ENCODE results near the gene ASCL3. TPM values are rescaled to one million over a fixed set of nuclear protein-coding genes. Genes with fewer than 3 reads are reported as not detected.

Gene ASCL3
- total and polyA plus RNA-seq, 11 donors: not detected

DNA sequence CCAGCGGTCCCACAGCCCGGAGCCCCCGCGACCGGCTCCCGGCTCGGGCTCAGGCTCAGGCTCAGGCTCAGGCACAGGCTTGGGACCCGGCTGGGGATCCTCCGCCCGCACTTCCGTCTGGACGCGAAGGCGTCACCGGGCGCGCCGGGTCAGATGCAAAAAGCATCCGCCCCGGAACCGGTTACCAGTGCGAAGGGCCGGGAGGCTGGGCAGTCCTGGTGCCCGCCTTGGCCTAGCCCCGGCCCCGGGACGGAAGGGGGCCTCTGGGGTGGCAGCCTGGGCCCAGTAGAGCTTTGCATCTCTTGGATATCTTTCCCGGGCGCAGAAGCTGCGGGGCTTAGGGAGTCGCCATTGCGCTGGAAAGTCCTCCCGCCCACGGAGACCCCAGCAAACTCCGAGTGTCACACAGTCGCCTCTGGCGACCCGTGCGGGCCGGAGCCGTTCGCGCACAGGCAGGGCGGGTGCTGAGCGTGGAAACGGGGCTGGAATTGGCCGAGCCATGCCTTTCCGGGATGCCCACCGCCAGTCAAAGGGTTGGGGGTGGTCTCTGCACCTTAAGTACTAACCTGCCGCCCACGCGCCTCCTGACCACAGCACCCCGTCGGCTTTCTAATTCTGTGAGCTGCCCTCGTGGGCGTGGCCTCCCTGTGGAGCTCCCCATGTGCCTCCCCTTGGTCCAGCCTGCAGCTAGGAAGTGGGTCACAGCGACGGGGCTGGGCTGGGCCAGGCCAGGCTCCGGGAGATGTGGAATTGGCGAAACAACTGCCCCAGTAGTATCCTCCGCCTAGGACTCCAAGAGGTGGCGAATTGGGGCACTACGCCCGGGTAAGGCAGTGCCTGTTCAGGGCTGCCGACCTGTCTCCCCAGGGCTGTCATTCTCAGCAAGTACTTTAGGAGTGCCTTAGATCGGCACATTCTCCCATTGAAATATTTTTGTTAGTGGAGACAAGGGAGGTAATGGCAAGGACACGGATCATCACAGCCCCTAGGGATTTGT lies 21.8 kb upstream of the ASCL3 start, which contains the start of gene TMEM9B:
Gene TMEM9B (minus strand): TSS at position 119 of the 997 bp plus-strand sequence. CDS start 129 bp downstream, outside the sequence.
- Histone ChIP-seq H3K36me3 (peaks cover 0 to 14% (median 1%) of the 10 kb centered on the region in 9 donors), H3K9me3 (no peaks in the 10 kb centered on the region), H3K27ac (peak within 1 kb of the TSS; percentile 88 to 99 (median 95)), H3K27me3 (no peaks in the 10 kb centered on the region), H3K4me1 (peaks cover 0 to 37% (median 25%) of the 10 kb centered on the region in 12 donors), H3K4me3 (peak within 1 kb of the TSS; percentile 61 to 97 (median 80))
- 0 to 1% (median 1%) methylated on average over 45 to 67 of the region's 67 CpGs for WGBS, 4 donors
- intact Hi-C loops (cut with DNase I): loop anchor here in 9 of 10 donors (2.0 to 10.0 kb wide), 9 partner anchors 47 to 498 kb away; partner anchors contain the start of genes AKIP1 (in 6 of the 9), RPL27A (in 5 of the 9), TRIM66 (in 5 of the 9) and ZNF143 (in 1 of the 9)
- DNase-seq (peak; percentile 92 to 96 (median 95)), ATAC-seq (peak; percentile 90 to 97 (median 96))
- TF ChIP-seq, protein P1, sequence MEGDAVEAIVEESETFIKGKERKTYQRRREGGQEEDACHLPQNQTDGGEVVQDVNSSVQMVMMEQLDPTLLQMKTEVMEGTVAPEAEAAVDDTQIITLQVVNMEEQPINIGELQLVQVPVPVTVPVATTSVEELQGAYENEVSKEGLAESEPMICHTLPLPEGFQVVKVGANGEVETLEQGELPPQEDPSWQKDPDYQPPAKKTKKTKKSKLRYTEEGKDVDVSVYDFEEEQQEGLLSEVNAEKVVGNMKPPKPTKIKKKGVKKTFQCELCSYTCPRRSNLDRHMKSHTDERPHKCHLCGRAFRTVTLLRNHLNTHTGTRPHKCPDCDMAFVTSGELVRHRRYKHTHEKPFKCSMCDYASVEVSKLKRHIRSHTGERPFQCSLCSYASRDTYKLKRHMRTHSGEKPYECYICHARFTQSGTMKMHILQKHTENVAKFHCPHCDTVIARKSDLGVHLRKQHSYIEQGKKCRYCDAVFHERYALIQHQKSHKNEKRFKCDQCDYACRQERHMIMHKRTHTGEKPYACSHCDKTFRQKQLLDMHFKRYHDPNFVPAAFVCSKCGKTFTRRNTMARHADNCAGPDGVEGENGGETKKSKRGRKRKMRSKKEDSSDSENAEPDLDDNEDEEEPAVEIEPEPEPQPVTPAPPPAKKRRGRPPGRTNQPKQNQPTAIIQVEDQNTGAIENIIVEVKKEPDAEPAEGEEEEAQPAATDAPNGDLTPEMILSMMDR (IDR thresholded peaks at IDR 0.05): no peak
- TF ChIP-seq POLR2A (IDR thresholded peaks at IDR 0.05): peak in 1 of 2 donors; percentile 86

DNA sequence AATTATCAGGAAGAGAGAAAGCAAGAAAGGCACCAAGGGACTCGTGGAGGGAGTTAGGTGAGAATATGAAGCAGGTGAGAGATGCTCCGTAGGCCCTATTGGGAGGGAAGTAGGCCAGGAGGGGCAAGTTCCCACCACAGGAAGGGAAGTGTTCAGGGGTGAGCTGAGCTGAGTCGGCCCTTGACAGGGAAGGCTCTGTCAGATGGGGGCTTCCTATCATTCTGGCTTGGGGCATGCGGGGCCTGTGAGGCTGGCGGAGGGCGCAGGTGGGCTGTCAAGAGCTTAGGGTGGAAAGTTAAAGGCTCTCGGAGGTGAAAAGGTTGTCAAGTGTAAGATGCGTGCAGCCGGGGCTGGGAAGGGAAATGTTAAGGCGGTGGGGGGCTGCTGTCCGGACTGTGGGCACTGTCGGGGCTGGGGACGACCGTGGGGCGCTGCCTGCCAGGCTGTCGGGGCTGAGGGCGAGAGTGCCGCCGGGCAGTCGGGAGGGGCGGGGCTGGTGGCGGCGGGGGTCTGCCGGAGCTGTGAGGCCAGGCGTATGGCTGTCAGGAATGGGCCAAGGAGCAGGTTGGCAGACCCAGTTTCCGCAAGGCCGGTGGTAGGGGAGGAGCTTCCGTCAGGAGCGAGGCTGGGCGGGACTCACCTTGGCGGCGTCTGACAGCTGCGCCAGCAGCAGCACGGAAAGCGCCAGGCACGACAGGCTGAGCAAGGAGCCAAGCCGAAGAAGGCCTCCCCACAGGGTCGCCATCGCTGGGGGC lies 20.9 kb upstream of the ASCL3 start:
- no peaks in the 10 kb centered on the region for H3K27me3 ChIP-seq
- peak overlapping the region; percentile 61 to 97 (median 80) for H3K4me3 ChIP-seq
- peaks cover 0 to 43% (median 30%) of the 10 kb centered on the region in 12 donors for H3K4me1 ChIP-seq
- intact Hi-C loops (cut with DNase I): loop anchor here in 9 of 10 donors (2.0 to 10.0 kb wide), 8 partner anchors 46 to 281 kb away; partner anchors contain the start of genes AKIP1 (in 6 of the 9), RPL27A (in 5 of the 9) and TRIM66 (in 5 of the 9)
- TF ChIP-seq, protein P1 (IDR thresholded peaks at IDR 0.05): no peak
- no peak for TF ChIP-seq POLR2A (IDR thresholded peaks at IDR 0.05)
- ATAC-seq: peak; percentile 16 to 82 (median 70)
- H3K27ac ChIP-seq: peak overlapping the region; percentile 88 to 99 (median 95)
- peak; percentile 78 to 88 (median 82) for DNase-seq
- peaks cover 0 to 14% (median 0%) of the 10 kb centered on the region in 9 donors for H3K36me3 ChIP-seq
- H3K9me3 ChIP-seq: no peaks in the 10 kb centered on the region
- 2 to 4% (median 3%) methylated on average over 21 to 39 of the region's 39 CpGs for WGBS, 4 donors

DNA sequence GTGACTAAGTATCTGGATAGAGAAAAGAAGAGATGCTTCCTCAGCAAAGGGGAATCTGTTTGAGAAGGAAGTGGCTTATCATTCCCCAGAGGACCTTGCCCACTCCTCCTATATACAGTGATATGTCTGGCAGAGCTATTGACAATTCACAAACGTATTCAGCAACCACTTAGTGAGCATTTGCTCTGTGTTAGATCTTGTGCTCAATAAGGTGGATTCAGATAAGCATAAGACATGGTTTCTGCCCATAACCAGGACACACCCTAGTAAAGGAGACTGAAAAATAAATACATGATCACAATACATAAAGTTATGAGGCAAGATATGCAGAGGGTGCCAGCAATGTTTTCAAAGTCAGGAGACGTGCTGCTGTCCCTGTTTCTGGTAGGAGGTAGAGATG lies 20.0 kb upstream of the ASCL3 start:
- no peak for DNase-seq
- intact Hi-C loops (cut with DNase I): loop anchor here in 9 of 10 donors (2.0 to 10.0 kb wide), 7 partner anchors 46 to 281 kb away; partner anchors contain the start of genes AKIP1 (in 6 of the 9), RPL27A (in 5 of the 9) and TRIM66 (in 5 of the 9)
- H3K36me3 ChIP-seq: peaks cover 0 to 16% (median 0%) of the 10 kb centered on the region in 9 donors

More for the DNA sequence above, 20.0 kb upstream of the ASCL3 start:
- WGBS, 4 donors: 14 to 25% (median 17%) methylated on average over 2 of the region's 2 CpGs
- no peak for TF ChIP-seq POLR2A (IDR thresholded peaks at IDR 0.05)
- TF ChIP-seq, protein P1 (IDR thresholded peaks at IDR 0.05): no peak
- H3K4me1 ChIP-seq: peaks cover 0 to 43% (median 30%) of the 10 kb centered on the region in 12 donors
- no peak for ATAC-seq
- H3K27ac ChIP-seq: peak overlapping the region in 5 of 12 donors; percentile 12 to 99 (median 91)
- H3K9me3 ChIP-seq: no peaks in the 10 kb centered on the region
- no peaks in the 10 kb centered on the region for H3K27me3 ChIP-seq
- H3K4me3 ChIP-seq: peak overlapping the region in 8 of 12 donors; percentile 64 to 97 (median 82)

All from heart left ventricle (tissue), 16 donors.